Neural cell (in vitro differentiated cells): ENCODE results near the gene PWWP2B.

Experiments used
- EZH2 ChIP-seq: fragments of 200-600, 300-800 bp; shearing (Covaris generic), sonication (generic); IDR thresholded peaks from 2 replicates; pipeline ENCODE4 v1.6.1; 2014; ENCODE audit warnings: antibody characterized with exemption, low read length, borderline replicate concordance, mild to moderate bottlenecking; ENCODE audit not compliant: insufficient read depth, poor library complexity, severe bottlenecking
- POLR2AphosphoS5 ChIP-seq: IDR thresholded peaks from 2 replicates; pipeline ENCODE4 v1.6.1; 2012
- TF ChIP-seq, protein P1 (sequence below): fragments of 450-650 bp; IDR thresholded peaks from 2 replicates; pipeline ENCODE4 v1.5.1; 2014; ENCODE audit warnings: antibody characterized with exemption, mild to moderate bottlenecking, moderate library complexity; ENCODE audit not compliant: poor library complexity, severe bottlenecking
- TF ChIP-seq, protein P2 (sequence below): IDR thresholded peaks from 2 replicates; pipeline ENCODE4 v1.6.1; 2012; ENCODE audit warnings: borderline replicate concordance

GRCh38 chr10:132422903-132423825, 26.2 kb downstream of the PWWP2B start:
- TF ChIP-seq, protein P1, sequence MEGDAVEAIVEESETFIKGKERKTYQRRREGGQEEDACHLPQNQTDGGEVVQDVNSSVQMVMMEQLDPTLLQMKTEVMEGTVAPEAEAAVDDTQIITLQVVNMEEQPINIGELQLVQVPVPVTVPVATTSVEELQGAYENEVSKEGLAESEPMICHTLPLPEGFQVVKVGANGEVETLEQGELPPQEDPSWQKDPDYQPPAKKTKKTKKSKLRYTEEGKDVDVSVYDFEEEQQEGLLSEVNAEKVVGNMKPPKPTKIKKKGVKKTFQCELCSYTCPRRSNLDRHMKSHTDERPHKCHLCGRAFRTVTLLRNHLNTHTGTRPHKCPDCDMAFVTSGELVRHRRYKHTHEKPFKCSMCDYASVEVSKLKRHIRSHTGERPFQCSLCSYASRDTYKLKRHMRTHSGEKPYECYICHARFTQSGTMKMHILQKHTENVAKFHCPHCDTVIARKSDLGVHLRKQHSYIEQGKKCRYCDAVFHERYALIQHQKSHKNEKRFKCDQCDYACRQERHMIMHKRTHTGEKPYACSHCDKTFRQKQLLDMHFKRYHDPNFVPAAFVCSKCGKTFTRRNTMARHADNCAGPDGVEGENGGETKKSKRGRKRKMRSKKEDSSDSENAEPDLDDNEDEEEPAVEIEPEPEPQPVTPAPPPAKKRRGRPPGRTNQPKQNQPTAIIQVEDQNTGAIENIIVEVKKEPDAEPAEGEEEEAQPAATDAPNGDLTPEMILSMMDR, result no peak
- TF ChIP-seq EZH2 (no peak), POLR2AphosphoS5 (no peak)
- TF ChIP-seq, protein P2, sequence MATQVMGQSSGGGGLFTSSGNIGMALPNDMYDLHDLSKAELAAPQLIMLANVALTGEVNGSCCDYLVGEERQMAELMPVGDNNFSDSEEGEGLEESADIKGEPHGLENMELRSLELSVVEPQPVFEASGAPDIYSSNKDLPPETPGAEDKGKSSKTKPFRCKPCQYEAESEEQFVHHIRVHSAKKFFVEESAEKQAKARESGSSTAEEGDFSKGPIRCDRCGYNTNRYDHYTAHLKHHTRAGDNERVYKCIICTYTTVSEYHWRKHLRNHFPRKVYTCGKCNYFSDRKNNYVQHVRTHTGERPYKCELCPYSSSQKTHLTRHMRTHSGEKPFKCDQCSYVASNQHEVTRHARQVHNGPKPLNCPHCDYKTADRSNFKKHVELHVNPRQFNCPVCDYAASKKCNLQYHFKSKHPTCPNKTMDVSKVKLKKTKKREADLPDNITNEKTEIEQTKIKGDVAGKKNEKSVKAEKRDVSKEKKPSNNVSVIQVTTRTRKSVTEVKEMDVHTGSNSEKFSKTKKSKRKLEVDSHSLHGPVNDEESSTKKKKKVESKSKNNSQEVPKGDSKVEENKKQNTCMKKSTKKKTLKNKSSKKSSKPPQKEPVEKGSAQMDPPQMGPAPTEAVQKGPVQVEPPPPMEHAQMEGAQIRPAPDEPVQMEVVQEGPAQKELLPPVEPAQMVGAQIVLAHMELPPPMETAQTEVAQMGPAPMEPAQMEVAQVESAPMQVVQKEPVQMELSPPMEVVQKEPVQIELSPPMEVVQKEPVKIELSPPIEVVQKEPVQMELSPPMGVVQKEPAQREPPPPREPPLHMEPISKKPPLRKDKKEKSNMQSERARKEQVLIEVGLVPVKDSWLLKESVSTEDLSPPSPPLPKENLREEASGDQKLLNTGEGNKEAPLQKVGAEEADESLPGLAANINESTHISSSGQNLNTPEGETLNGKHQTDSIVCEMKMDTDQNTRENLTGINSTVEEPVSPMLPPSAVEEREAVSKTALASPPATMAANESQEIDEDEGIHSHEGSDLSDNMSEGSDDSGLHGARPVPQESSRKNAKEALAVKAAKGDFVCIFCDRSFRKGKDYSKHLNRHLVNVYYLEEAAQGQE, result no peak
